ENCODE data around the gene TMEM175. TPM values are rescaled to one million over a fixed set of nuclear protein-coding genes. Genes with fewer than 3 reads are reported as not detected.
"Not testable (repeated sequence)": the region's sequence is repeated elsewhere in the genome, so short reads cannot be mapped to it uniquely, and the experiment has no call there.

TMEM175 gene
- total RNA-seq, 1 donor from 2014 or later: 15.4 TPM

DNA sequence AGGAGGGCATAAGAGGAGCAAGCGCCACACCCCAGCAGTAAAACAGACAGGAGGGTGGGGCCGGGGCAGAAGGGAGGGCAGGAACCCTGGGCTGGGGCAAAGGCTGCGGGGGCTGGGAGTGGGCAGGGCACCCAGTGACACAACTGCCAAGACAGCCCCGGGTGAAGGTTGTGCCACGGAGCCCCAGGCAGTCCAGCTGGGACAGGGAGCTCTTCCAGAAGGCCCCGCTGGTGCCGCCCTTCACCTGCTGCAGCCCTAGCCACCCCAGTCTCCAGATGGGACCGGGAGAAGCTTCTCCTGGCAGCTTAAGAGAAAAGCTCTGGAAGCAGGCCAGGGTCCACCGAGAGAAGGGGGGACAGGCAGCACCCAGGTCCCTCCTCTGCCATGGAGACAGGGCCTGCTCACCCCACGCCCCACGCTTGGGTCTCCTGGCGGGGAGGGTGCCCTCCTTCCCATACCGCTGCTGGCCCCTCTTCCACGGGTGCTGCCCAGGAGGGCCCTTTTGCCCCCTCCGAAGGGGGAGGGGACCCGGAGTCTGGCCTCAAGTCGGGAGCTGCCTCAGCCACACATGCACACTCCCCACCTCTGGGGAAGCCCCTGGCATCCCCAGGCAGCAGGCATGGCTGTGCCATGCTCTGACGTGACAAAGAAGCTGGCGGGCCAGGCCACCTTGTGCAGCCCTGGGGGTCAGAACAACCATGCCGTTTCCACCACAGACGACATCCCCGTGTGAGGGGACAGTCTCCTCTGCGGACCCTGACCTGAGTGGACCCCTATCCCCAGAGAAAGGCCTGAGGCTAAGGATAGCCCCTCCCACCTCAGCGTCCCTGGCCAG is 39.6 kb downstream of the TMEM175 start:
- intact Hi-C loops (cut with micrococcal nuclease): loop anchor here (5.0 kb wide), 1 partner anchor 375 kb away; the partner anchor contains the start of gene UVSSA
- H3K4me3 Mint-ChIP-seq: peak overlapping the region; percentile 7
- H3K4me1 Mint-ChIP-seq (ENCODE audit: low read depth): no peaks in the 10 kb centered on the region
- no peaks in the 10 kb centered on the region for H3K9me3 Mint-ChIP-seq
- DNase-seq (ENCODE audit: low spot score): no peak
- no peaks in the 10 kb centered on the region for H3K27me3 Mint-ChIP-seq (ENCODE audit: insufficient read depth)
- no peak overlapping the region for H3K27ac Mint-ChIP-seq
- no peaks in the 10 kb centered on the region for H3K36me3 Mint-ChIP-seq (ENCODE audit: low read depth)

DNA sequence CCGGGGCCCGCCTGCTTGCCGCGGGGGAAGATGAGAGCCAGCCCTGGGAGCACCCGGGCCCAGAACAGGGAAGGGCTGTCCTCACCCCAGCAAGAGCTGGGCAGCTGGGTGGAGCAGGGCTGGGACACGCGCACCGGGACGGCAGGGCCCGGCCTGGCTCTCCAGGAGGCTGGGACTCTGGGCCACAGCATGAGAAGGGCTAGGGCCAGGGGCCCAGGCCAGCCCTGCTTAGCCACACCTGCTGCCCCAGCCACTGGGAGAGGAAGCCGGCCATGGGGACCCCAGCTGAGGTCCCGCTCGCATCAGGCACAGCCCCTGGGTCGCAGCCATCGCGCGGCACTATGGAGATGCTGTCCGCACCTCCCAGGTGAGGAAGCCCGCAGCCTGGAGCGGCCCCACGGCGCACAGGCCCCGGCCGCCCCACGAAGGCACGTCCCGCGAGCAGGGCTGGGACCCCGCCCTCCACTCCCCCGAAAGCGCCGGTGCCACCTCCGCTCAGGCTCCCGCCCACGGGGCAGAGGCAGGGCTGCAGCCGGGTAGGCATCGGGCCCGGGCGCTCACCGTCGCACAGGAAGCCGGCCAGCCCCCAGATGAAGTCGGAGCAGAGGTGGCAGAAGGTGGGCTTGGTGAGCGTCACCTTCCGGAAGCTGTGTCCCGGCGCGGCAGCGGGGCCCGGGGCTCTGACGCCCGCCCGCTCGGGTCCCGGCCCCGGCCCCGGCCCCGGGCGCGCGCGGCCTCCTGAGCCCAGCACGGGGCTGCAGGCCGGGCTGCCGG is 40.6 kb downstream of the TMEM175 start:
- Mint-ChIP-seq H3K9me3 (no peaks in the 10 kb centered on the region), H3K4me3 (peak overlapping the region; percentile 51), H3K4me1 (ENCODE audit: low read depth) (no peaks in the 10 kb centered on the region), H3K27me3 (ENCODE audit: insufficient read depth) (no peaks in the 10 kb centered on the region), H3K27ac (no peak overlapping the region), H3K36me3 (ENCODE audit: low read depth) (no peaks in the 10 kb centered on the region)
- peak; percentile 46 for DNase-seq (ENCODE audit: low spot score)
- intact Hi-C loops (cut with micrococcal nuclease): loop anchor here (1.0 to 5.0 kb wide), 7 partner anchors 12 to 374 kb away; partner anchors contain the start of genes GAK, PCGF3, TMEM175 and UVSSA

DNA sequence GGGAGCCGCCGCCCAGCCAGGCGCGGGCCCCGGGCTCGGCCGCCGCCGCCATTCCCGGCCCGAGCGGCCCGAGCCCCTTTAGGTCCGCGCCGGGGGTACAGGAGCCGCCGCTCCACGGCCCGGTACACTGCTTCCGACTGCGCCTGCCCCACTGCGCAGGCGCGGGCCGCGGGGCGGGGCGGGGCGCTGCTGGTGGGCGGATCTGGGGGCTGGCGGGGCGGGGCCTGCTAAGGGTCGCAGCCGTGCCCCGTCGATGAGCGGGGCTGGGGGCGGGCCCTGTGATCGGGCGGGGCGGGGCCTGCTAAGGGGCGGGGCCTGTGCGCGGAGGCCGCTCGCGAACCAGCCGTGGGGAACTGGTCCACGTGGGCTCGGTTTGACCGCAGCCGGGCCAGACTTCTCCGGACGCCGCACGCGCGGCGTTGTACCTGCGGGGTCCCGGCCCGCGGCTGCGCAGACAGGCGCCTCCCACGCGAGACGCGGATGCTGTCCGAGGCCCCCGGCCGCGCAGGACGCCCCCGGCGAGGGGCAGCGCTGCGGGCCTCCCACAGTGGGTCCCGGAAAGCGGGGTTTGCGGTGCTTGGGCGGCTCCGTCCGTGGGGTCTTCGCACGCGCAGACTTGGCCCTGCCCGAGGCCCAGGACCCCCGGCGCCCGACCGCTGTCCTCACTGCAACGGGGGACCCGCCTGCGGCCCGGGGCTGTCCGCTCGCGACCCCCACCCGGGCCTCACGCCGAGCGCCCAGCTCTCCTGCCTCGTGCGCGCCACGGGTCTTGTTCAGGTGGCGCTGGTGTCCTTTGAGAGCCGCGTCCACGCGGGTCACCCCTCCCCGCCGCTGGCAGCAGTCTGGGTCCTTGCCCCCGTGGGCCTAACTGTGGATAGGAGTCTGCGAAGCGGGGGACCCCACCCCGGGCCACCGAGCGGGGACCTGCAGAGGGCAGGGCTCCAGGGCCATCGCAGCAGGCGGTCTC is 41.5 kb downstream of the TMEM175 start, which contains the start of gene DGKQ:
Gene DGKQ, minus strand, starts transcription at position 139 of the 967 bp plus-strand sequence. Its CDS starts 87 bp downstream, at position 52.
- Mint-ChIP-seq H3K27me3 (ENCODE audit: insufficient read depth) (no peaks in the 10 kb centered on the region), H3K36me3 (ENCODE audit: low read depth) (no peaks in the 10 kb centered on the region), H3K27ac (no peak within 1 kb of the TSS), H3K9me3 (no peaks in the 10 kb centered on the region), H3K4me3 (peak within 1 kb of the TSS; percentile 51), H3K4me1 (ENCODE audit: low read depth) (no peaks in the 10 kb centered on the region)
- peak; percentile 80 for DNase-seq (ENCODE audit: low spot score)
- intact Hi-C loops (cut with micrococcal nuclease): loop anchor here (1.0 to 5.0 kb wide), 7 partner anchors 12 to 374 kb away; partner anchors contain the start of genes GAK, PCGF3, TMEM175 and UVSSA

DNA sequence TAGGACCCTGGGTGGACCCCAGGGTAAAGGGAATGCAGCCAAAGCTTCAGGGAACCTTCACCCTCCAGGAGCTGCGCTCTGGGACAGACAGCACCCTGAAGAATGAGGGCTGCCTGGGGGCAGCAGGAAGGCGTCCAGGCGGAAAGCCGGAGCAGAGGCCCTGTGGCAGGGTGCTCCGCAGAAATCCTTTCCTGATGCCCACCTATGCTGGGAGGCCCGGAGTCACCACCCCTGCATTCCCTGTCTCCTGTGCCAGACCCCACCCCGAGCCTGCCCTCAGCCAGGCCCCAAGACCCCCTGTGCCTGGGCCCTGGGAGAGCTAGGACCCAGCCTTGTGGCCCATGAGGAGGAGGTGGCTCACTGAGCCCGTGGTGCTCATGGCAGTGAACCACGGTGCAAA is 42.4 kb downstream of the TMEM175 start:
- Mint-ChIP-seq H3K4me3 (no peak overlapping the region), H3K9me3 (no peaks in the 10 kb centered on the region), H3K27ac (no peak overlapping the region), H3K27me3 (ENCODE audit: insufficient read depth) (no peaks in the 10 kb centered on the region), H3K4me1 (ENCODE audit: low read depth) (no peaks in the 10 kb centered on the region), H3K36me3 (ENCODE audit: low read depth) (no peaks in the 10 kb centered on the region)
- intact Hi-C loops (cut with micrococcal nuclease): loop anchor here (5.0 kb wide), 1 partner anchor 373 kb away; the partner anchor contains the start of gene UVSSA
- DNase-seq (ENCODE audit: low spot score): no peak

DNA sequence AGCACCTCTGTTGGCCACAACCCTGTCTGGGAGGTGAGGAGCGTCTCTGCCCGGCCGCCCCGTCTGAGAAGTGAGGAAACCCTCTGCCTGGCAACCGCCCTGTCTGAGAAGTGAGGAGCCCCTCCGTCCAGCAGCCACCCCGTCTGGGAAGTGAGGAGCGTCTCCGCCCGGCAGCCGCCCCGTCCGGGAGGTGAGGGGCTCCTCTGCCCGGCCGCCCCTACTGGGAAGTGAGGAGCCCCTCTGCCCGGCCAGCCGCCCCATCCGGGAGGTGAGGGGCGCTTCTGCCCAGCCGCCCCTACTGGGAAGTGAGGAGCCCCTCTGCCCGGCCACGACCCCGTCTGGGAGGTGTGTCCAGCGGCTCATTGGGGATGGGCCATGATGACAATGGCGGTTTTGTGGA is 43.8 kb downstream of the TMEM175 start:
- H3K27me3 Mint-ChIP-seq (ENCODE audit: insufficient read depth); DNase-seq (ENCODE audit: low spot score); H3K4me1 Mint-ChIP-seq (ENCODE audit: low read depth); intact Hi-C loops (cut with micrococcal nuclease); H3K36me3 Mint-ChIP-seq (ENCODE audit: low read depth); H3K4me3 Mint-ChIP-seq; H3K27ac Mint-ChIP-seq; H3K9me3 Mint-ChIP-seq: not testable (repeated sequence)

DNA sequence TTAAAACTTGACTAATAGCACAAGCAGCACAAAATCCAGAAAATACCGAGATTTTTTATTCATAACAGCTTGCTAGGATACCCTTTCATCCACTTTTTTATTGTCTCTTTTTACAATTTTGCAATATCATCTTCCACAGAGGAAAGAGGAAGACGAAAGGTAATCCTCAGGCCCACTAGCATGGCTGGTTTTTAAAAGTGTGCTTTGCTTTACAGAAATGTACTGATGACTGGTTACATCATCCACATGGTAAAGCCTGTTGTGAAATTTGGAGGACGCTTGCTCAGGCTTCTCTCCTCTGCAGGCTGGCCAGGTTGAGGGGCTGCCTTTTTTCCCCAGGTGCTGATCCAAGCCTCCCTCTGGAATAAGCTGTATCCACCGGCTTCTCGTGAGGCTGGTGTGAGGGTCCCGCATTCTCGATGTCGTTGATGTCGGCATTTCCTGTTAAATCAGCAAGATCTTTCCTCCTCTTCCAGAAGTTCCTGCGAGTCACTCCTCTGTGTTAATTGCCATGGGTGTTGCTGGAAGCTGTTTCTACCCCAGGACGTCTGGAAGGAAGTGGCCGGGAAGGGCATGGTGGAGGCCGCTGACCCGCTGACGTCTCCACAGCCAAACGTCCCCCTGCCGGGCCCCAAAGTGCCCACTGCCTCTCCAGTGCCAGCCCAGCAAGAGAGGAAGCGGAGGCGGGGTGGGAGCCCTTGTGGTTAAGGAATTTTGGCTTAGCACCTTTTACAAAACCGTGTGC is 46.9 kb downstream of the TMEM175 start:
- Mint-ChIP-seq H3K27me3 (ENCODE audit: insufficient read depth) (no peaks in the 10 kb centered on the region), H3K4me3 (no peak overlapping the region), H3K9me3 (no peaks in the 10 kb centered on the region), H3K4me1 (ENCODE audit: low read depth) (no peaks in the 10 kb centered on the region), H3K36me3 (ENCODE audit: low read depth) (no peaks in the 10 kb centered on the region), H3K27ac (no peak overlapping the region)
- intact Hi-C loops (cut with micrococcal nuclease): no loop called here
- no peak for DNase-seq (ENCODE audit: low spot score)

DNA sequence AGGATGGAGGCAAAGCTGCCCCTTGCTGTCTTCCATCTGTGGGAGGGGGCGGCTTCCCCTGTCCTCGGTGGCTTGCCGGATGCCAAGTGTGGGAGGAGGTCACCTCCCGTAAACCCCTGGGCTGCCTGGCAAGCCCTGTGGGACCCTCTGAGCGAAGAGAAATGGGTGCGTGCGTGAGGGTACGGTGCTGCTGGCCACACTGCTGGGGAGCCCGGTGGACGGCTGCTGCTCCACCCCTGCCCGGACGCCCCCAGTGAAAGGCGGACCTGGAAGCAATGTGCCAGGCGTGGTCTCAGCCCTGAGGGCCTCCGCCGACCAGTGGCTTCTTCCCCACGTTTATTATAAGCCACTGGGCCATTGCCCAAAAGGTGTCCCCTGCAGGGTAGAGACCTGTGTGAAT is 50.0 kb downstream of the TMEM175 start:
- no peak for DNase-seq (ENCODE audit: low spot score)
- H3K4me3 Mint-ChIP-seq: no peak overlapping the region
- intact Hi-C loops (cut with micrococcal nuclease): loop anchor here (10.0 kb wide), 1 partner anchor 737 kb away; no protein-coding TSS in a partner anchor
- H3K9me3 Mint-ChIP-seq: no peaks in the 10 kb centered on the region
- peaks cover 17% of the 10 kb centered on the region for H3K4me1 Mint-ChIP-seq (ENCODE audit: low read depth)
- H3K36me3 Mint-ChIP-seq (ENCODE audit: low read depth): no peaks in the 10 kb centered on the region
- no peak overlapping the region for H3K27ac Mint-ChIP-seq
- H3K27me3 Mint-ChIP-seq (ENCODE audit: insufficient read depth): no peaks in the 10 kb centered on the region

DNA sequence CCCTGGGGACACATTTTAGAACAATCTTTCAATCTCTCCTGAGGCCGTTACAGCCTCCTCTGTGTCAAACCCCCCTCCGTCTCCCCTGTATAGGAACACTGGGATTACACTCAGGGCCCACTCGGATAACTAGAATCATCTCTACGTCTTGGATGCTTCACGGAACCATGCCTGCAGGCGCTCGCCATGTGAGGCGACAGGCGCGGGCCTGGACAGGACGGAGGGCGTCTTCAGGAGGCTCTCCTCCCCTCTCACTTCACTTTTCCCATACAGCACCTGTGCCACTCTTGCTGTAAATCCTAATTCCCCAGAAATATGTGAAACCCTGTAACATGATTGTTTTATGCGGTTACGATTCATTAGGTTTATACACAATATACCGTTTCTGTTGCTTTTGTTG is 50.6 kb downstream of the TMEM175 start:
- H3K9me3 Mint-ChIP-seq: no peaks in the 10 kb centered on the region
- intact Hi-C loops (cut with micrococcal nuclease): loop anchor here (10.0 kb wide), 1 partner anchor 738 kb away; no protein-coding TSS in a partner anchor
- peaks cover 17% of the 10 kb centered on the region for H3K4me1 Mint-ChIP-seq (ENCODE audit: low read depth)
- DNase-seq (ENCODE audit: low spot score): no peak
- no peaks in the 10 kb centered on the region for H3K27me3 Mint-ChIP-seq (ENCODE audit: insufficient read depth)
- H3K4me3 Mint-ChIP-seq: no peak overlapping the region
- no peaks in the 10 kb centered on the region for H3K36me3 Mint-ChIP-seq (ENCODE audit: low read depth)
- H3K27ac Mint-ChIP-seq: no peak overlapping the region

DNA sequence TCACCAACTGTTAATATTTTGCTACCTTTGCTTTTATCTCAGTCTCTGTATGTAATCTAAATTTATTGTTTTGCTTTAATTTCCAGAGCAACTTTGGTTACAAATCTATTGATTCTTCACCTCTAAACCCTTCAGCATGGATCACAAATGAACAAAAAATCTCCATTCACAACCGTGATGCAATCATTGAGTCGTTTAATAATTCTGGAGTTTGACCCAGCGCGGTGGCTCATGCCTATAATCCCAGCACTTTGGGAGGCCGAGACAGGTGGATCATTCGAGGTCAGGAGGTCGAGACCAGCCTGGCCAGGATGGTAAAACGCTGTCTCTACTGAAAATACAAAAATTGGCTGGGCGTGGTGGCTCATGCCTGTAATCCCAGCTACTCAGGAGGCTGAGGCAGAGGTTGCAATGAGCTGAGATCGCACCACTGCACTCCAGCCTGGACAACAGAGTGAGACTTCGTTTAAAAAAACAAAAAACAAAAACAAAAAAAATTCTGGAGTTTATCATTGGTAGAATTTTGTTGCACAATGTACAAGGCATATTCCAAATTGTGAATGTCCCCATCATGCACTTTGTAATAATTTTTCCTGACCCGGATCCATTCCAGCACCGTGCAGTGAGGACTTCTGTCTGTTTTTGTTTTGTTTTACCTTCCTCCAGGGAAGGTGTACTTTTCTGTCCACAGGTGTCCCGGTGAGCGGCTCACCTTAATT is 52.2 kb downstream of the TMEM175 start:
- peak overlapping the region; percentile 42 for H3K4me3 Mint-ChIP-seq
- no peaks in the 10 kb centered on the region for H3K27me3 Mint-ChIP-seq (ENCODE audit: insufficient read depth)
- H3K4me1 Mint-ChIP-seq (ENCODE audit: low read depth): peaks cover 17% of the 10 kb centered on the region
- H3K36me3 Mint-ChIP-seq (ENCODE audit: low read depth): no peaks in the 10 kb centered on the region
- H3K27ac Mint-ChIP-seq: no peak overlapping the region
- no peak for DNase-seq (ENCODE audit: low spot score)
- intact Hi-C loops (cut with micrococcal nuclease): loop anchor here (1.0 to 10.0 kb wide), 3 partner anchors 11 to 740 kb away; partner anchors contain the start of gene DGKQ
- H3K9me3 Mint-ChIP-seq: no peaks in the 10 kb centered on the region

DNA sequence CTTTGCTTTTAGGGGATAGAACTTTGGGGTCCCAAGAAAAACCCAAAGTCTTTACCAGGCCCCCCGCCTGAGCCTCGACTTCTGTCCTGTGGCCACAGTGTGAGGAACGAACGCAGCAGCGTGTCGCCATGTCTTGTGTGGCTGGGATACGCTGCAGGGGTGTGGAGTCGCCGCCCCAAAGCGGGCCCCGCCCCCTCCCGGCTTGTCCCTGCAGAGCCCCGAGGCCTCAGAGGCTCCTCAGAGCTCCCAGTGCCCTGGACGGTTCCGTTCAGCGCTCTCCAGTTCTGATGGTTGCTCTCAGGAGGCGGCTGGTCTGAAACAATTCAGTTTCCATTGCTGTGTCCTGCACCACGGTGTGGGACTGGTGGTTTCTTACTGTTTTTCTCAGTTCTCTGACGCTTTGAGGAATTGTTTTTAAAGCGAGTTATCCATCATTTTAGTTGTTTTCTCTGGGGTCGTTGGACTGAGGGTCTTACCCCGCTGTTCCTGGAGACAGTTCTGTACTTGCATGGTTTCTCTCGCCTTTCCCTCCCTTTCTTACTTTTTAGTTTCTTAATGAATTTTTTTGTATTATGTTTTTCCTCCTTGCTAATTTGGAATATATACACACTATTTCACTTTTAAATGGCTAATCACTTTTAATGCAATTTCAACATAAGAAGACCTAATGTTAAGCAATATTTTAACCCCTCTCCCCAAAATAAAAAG is 53.0 kb downstream of the TMEM175 start:
- intact Hi-C loops (cut with micrococcal nuclease): loop anchor here (1.0 to 10.0 kb wide), 3 partner anchors 12 to 740 kb away; partner anchors contain the start of gene DGKQ
- Mint-ChIP-seq H3K4me3 (peak overlapping the region; percentile 42), H3K9me3 (no peaks in the 10 kb centered on the region), H3K27ac (no peak overlapping the region), H3K27me3 (ENCODE audit: insufficient read depth) (no peaks in the 10 kb centered on the region), H3K36me3 (ENCODE audit: low read depth) (no peaks in the 10 kb centered on the region), H3K4me1 (ENCODE audit: low read depth) (peaks cover 17% of the 10 kb centered on the region)
- peak; percentile 61 for DNase-seq (ENCODE audit: low spot score)

All from activated T-helper 1 cell treated with anti-CD3 and anti-CD28 coated beads, Interleukin-12 subunit alpha, Interleukin-12 subunit beta, Interleukin-2, Interleukin-4 antibody, amounts not matched to agents 30 ng/mL and 10 ng/mL and 1 ng/mL, durations not matched to agents 14 hours and 24 hours and 36 hours (primary cell).